ENCODE measurements around the gene APMAP. TPM values are rescaled to one million over a fixed set of nuclear protein-coding genes. Genes with fewer than 3 reads are reported as not detected.

APMAP gene
- total and polyA plus RNA-seq, 10 of the 15 experiments (the other 5 are each of a cell fraction or from before 2014, with no cell fraction given) = 12.1 to 60.2 (median 32.7) TPM

- 88% methylated on average over 1 of the region's 1 CpG for WGBS (ENCODE audit: insufficient coverage, insufficient replicate concordance, low lambda C conversion rate, missing lambda C conversion rate)
These were observed 76.1 kb downstream of the APMAP start for GRCh38 chr20:24916412-24916811.

GRCh38 chr20:24915892-24916291 lies 76.7 kb downstream of the APMAP start:
- no peak for DNase-seq (ENCODE audit: low read depth, low spot score)
- Histone ChIP-seq H3K27me3 (replicated peaks in 1 of 2; ENCODE audit: control insufficient read depth in 2 of 2, insufficient read depth in 2 of 2, low read length in 1 of 2) (no peaks in the 10 kb centered on the region; a peak in 1 of 4 replicates), H3K36me3 (ENCODE audit: control insufficient read depth in 2 of 2, insufficient read depth in 2 of 2, low read length in 1 of 2) (no peaks in the 10 kb centered on the region), H4K20me1 (ENCODE audit: control insufficient read depth, insufficient read depth) (no peaks in the 10 kb centered on the region), H3K9me3 (replicated peaks; ENCODE audit: control insufficient read depth, insufficient read depth, low read length) (no peaks in the 10 kb centered on the region; the same call in 2 of the 3 replicates), H3K4me3 (no peak overlapping the region), H2AFZ (ENCODE audit: control insufficient read depth, low read depth, low read length) (no peak overlapping the region), H3K4me2 (ENCODE audit: control insufficient read depth, insufficient read depth) (no peak overlapping the region), H3K4me1 (ENCODE audit: control insufficient read depth, insufficient read depth, low read length) (peaks cover 11% of the 10 kb centered on the region), H3K27ac (ENCODE audit: control insufficient read depth, insufficient read depth) (no peak overlapping the region), H3K9ac (ENCODE audit: control insufficient read depth, insufficient read depth, low read length) (no peak overlapping the region), H3K79me2 (ENCODE audit: control insufficient read depth, insufficient read depth, low read length) (no peaks in the 10 kb centered on the region)
- no peak for ATAC-seq
- SMC1A ChIA-PET (ENCODE audit: uncharacterized antibody, unreplicated experiment) = no interaction called here
- in situ Hi-C loops (cut with MboI) (loop anchor here (5.0 to 25.0 kb wide), 2 partner anchors 129 to 979 kb away; no protein-coding TSS in a partner anchor), intact Hi-C loops (cut with micrococcal nuclease; ENCODE audit: unreplicated experiment) (loop anchor here (5.0 kb wide), 1 partner anchor 74 kb away; no protein-coding TSS in a partner anchor)
- POLR2A ChIA-PET = no interaction called here
- WGBS (ENCODE audit: insufficient coverage, insufficient replicate concordance, low lambda C conversion rate, missing lambda C conversion rate) = 71% methylated on average over 6 of the region's 7 CpGs
- FAIRE-seq = no peak
- RAD21 ChIA-PET (ENCODE audit: unreplicated experiment) = no interaction called here
- CTCF ChIA-PET = interaction anchor here (0.6 kb wide), 1 partner anchor 99 kb away, joined by 3 read pairs; no protein-coding TSS in a partner anchor
- BruUV-seq (replicated peaks) = no TSS peak
- TF ChIP-seq SUZ12 (IDR thresholded peaks at IDR 0.05; ENCODE audit: unreplicated experiment) (no peak), TARDBP (IDR thresholded peaks at IDR 0.05; ENCODE audit: borderline replicate concordance) (no peak), MYB (IDR thresholded peaks at IDR 0.05; ENCODE audit: borderline replicate concordance, low read depth, low read length) (no peak), MXI1 (IDR thresholded peaks at IDR 0.05; ENCODE audit: low read depth, low read length) (no peak), NFYB (IDR thresholded peaks at IDR 0.05; ENCODE audit: insufficient read depth, low read depth, low read length) (no peak), SMAD5 (IDR thresholded peaks at IDR 0.05; ENCODE audit: low read depth) (no peak), PML (IDR thresholded peaks at IDR 0.05; ENCODE audit: low read length) (no peak), ZBED1 (IDR thresholded peaks at IDR 0.05; ENCODE audit: borderline replicate concordance) (no peak)
- TF ChIP-seq, protein P1, sequence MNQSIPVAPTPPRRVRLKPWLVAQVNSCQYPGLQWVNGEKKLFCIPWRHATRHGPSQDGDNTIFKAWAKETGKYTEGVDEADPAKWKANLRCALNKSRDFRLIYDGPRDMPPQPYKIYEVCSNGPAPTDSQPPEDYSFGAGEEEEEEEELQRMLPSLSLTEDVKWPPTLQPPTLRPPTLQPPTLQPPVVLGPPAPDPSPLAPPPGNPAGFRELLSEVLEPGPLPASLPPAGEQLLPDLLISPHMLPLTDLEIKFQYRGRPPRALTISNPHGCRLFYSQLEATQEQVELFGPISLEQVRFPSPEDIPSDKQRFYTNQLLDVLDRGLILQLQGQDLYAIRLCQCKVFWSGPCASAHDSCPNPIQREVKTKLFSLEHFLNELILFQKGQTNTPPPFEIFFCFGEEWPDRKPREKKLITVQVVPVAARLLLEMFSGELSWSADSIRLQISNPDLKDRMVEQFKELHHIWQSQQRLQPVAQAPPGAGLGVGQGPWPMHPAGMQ (IDR thresholded peaks at IDR 0.05; ENCODE audit: borderline replicate concordance) = no peak

More at GRCh38 chr20:24916412-24916811, 76.1 kb downstream of the APMAP start:
- no TSS peak for BruUV-seq (replicated peaks)
- POLR2A ChIA-PET = no interaction called here
- no peak for ATAC-seq
- H3K4me2 ChIP-seq (ENCODE audit: control insufficient read depth, insufficient read depth) = no peak overlapping the region
- no peak overlapping the region for H3K4me3 ChIP-seq
- RAD21 ChIA-PET (ENCODE audit: unreplicated experiment) = no interaction called here
- no peaks in the 10 kb centered on the region for H3K36me3 ChIP-seq (ENCODE audit: control insufficient read depth in 2 of 2, insufficient read depth in 2 of 2, low read length in 1 of 2)
- peaks cover 11% of the 10 kb centered on the region for H3K4me1 ChIP-seq (ENCODE audit: control insufficient read depth, insufficient read depth, low read length)
- H4K20me1 ChIP-seq (ENCODE audit: control insufficient read depth, insufficient read depth) = no peaks in the 10 kb centered on the region
- H3K9me3 ChIP-seq (replicated peaks; ENCODE audit: control insufficient read depth, insufficient read depth, low read length) = no peaks in the 10 kb centered on the region; the same call in 2 of the 3 replicates
- intact Hi-C loops (cut with micrococcal nuclease; ENCODE audit: unreplicated experiment) = loop anchor here (5.0 kb wide), 1 partner anchor 74 kb away; no protein-coding TSS in a partner anchor
- CTCF ChIA-PET = interaction anchor here (0.6 to 2.4 kb wide), 2 partner anchors 99 to 814 kb away, joined by 3 to 16 read pairs; no protein-coding TSS in a partner anchor
- no peaks in the 10 kb centered on the region for H3K79me2 ChIP-seq (ENCODE audit: control insufficient read depth, insufficient read depth, low read length)
- FAIRE-seq = no peak
- DNase-seq (ENCODE audit: low read depth, low spot score) = no peak
- H3K9ac ChIP-seq (ENCODE audit: control insufficient read depth, insufficient read depth, low read length) = no peak overlapping the region
- no peak overlapping the region for H3K27ac ChIP-seq (ENCODE audit: control insufficient read depth, insufficient read depth)
- no peak overlapping the region for H2AFZ ChIP-seq (ENCODE audit: control insufficient read depth, low read depth, low read length)
- SMC1A ChIA-PET (ENCODE audit: uncharacterized antibody, unreplicated experiment) = no interaction called here
- TF ChIP-seq NFXL1 (IDR thresholded peaks at IDR 0.05; ENCODE audit: borderline replicate concordance) = no peak
- TF ChIP-seq ZSCAN29 (IDR thresholded peaks at IDR 0.05) = no peak
- TF ChIP-seq KAT2A (conservative IDR thresholded peaks at IDR 0.05; ENCODE audit: control insufficient read depth, low read depth, low read length) = no peak
- TF ChIP-seq CHD1 (IDR thresholded peaks at IDR 0.05; ENCODE audit: low read depth, low read length) = no peak
- TF ChIP-seq USF2 (IDR thresholded peaks at IDR 0.05; ENCODE audit: borderline replicate concordance, low read depth, low read length) = no peak
- no peak for TF ChIP-seq IKZF2 (IDR thresholded peaks at IDR 0.05)
- TF ChIP-seq PAX8 (IDR thresholded peaks at IDR 0.05) = no peak
- TF ChIP-seq EED (IDR thresholded peaks at IDR 0.05; ENCODE audit: low read depth) = no peak
- no peak for TF ChIP-seq TCF12 (IDR thresholded peaks at IDR 0.05; ENCODE audit: low read depth, low read length)
- no peaks in the 10 kb centered on the region; a peak in 1 of 4 replicates for H3K27me3 ChIP-seq (replicated peaks in 1 of 2; ENCODE audit: control insufficient read depth in 2 of 2, insufficient read depth in 2 of 2, low read length in 1 of 2)
- in situ Hi-C loops (cut with MboI) = loop anchor here (5.0 to 25.0 kb wide), 2 partner anchors 129 to 979 kb away; no protein-coding TSS in a partner anchor
